Muscle layer of duodenum (tissue), 2 donors: Measurements from ENCODE around the gene ADIRF.

Experiments
- H3K27ac ChIP-seq: one replicate; pipeline ENCODE4 v1.7.0; 2013; ENCODE audit warnings: mild to moderate bottlenecking, low read length
- H3K27me3 ChIP-seq: one replicate; pipeline ENCODE4 v1.7.0; 2013; ENCODE audit warnings: low read depth, mild to moderate bottlenecking, control low read depth, low read length
- H3K36me3 ChIP-seq, 2 donors: one replicate each; pipeline ENCODE4 v1.7.0; 2013; ENCODE audit warnings: low read length in 2 of 2, control low read depth in 1 of 2, mild to moderate bottlenecking in 1 of 2; ENCODE audit not compliant: insufficient read depth in 2 of 2, control insufficient read depth in 1 of 2
- H3K4me1 ChIP-seq, 2 donors: one replicate each; pipeline ENCODE4 v1.7.0; 2013; ENCODE audit warnings: low read length in 2 of 2, mild to moderate bottlenecking in 2 of 2, control low read depth in 1 of 2, moderate library complexity in 1 of 2; ENCODE audit not compliant: insufficient read depth in 2 of 2, control insufficient read depth in 1 of 2
- H3K4me3 ChIP-seq, 2 donors: one replicate each; pipeline ENCODE4 v1.7.0; 2013; ENCODE audit warnings: low read length in 2 of 2, low read depth in 1 of 2, mild to moderate bottlenecking in 1 of 2
- H3K9me3 ChIP-seq, 2 donors: one replicate each; pipeline ENCODE4 v1.7.0; 2013; ENCODE audit warnings: low read length in 2 of 2, control low read depth in 1 of 2, mild to moderate bottlenecking in 1 of 2; ENCODE audit not compliant: control insufficient read depth in 1 of 2
- donor health status: healthy.

The ADIRF gene

GRCh38 chr10:86940677-86941076 lies 27.6 kb upstream of the ADIRF start:
- peaks cover 0 to 25% of the 10 kb centered on the region in 2 donors for H3K4me1 ChIP-seq
- H3K9me3 ChIP-seq = no peaks in the 10 kb centered on the region
- H3K27me3 ChIP-seq = no peaks in the 10 kb centered on the region
- H3K4me3 ChIP-seq = no peak overlapping the region
- peaks cover 0 to 8% of the 10 kb centered on the region in 2 donors for H3K36me3 ChIP-seq
- no peak overlapping the region for H3K27ac ChIP-seq

DNA sequence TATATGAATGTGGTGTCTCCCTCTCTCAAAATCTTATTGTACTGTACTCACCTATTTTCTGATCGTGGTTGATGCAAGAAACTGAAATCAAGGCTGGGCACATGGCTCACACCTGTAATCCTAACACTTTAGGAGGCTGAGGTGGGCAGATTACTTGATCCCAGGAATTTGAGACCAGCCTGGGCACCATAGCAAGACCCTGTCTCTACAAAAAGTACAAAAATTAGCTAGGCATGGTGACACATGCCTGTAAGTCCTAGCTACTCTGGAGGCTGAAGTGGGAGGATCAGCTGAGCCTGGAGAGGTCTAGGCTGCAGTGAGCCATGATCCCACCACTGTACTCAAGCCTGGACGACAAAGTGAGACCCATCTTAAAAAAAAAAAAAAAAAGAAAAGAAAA lies 26.9 kb upstream of the ADIRF start:
- H3K4me3 ChIP-seq = no peak overlapping the region
- peaks cover 0 to 6% of the 10 kb centered on the region in 2 donors for H3K36me3 ChIP-seq
- no peaks in the 10 kb centered on the region for H3K9me3 ChIP-seq
- no peaks in the 10 kb centered on the region for H3K27me3 ChIP-seq
- H3K27ac ChIP-seq = no peak overlapping the region
- peaks cover 0 to 30% of the 10 kb centered on the region in 2 donors for H3K4me1 ChIP-seq

GRCh38 chr10:86941991-86942421 lies 26.3 kb upstream of the ADIRF start:
- H3K4me3 ChIP-seq = no peak overlapping the region
- H3K4me1 ChIP-seq = peaks cover 0 to 30% of the 10 kb centered on the region in 2 donors
- H3K9me3 ChIP-seq = no peaks in the 10 kb centered on the region
- no peaks in the 10 kb centered on the region for H3K27me3 ChIP-seq
- H3K36me3 ChIP-seq = peaks cover 0 to under 1% of the 10 kb centered on the region in 2 donors
- no peak overlapping the region for H3K27ac ChIP-seq

- Histone ChIP-seq H3K36me3 (no peaks in the 10 kb centered on the region), H3K4me3 (peak overlapping the region in 1 of 2 donors; percentile 12), H3K4me1 (peaks cover 0 to 30% of the 10 kb centered on the region in 2 donors), H3K27me3 (no peaks in the 10 kb centered on the region), H3K27ac (no peak overlapping the region), H3K9me3 (no peaks in the 10 kb centered on the region)
These were observed 25.6 kb upstream of the ADIRF start for GRCh38 chr10:86942441-86943315.

GRCh38 chr10:86943316-86944030 lies 24.8 kb upstream of the ADIRF start:
- H3K9me3 ChIP-seq = no peaks in the 10 kb centered on the region
- no peaks in the 10 kb centered on the region for H3K27me3 ChIP-seq
- no peak overlapping the region for H3K27ac ChIP-seq
- H3K36me3 ChIP-seq = no peaks in the 10 kb centered on the region
- H3K4me1 ChIP-seq = peaks cover 0 to 30% of the 10 kb centered on the region in 2 donors
- no peak overlapping the region for H3K4me3 ChIP-seq

GRCh38 chr10:86944031-86944419 lies 24.3 kb upstream of the ADIRF start:
- no peak overlapping the region for H3K4me3 ChIP-seq
- no peaks in the 10 kb centered on the region for H3K9me3 ChIP-seq
- no peaks in the 10 kb centered on the region for H3K27me3 ChIP-seq
- H3K36me3 ChIP-seq = no peaks in the 10 kb centered on the region
- no peak overlapping the region for H3K27ac ChIP-seq
- peaks cover 0 to 30% of the 10 kb centered on the region in 2 donors for H3K4me1 ChIP-seq

DNA sequence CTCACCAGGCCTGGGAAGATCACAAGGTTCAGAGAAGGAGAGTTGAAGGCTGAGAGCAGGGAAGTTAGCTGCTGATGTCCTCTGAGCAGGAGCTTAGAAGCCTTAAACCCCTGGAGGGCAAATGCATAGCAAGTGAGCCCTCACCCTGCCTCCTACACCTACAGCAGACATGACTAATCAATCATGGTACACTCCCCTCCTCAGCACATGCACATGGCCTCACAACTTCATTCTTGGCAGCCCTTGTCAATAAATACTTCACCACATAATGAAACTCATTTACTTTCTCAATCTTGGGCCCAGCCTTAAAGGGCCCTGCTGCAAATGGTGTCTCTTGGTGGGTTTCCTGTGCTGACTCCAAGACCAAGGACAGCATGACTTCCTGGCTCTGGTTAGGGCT lies 23.8 kb upstream of the ADIRF start:
- Histone ChIP-seq H3K27ac (no peak overlapping the region), H3K36me3 (no peaks in the 10 kb centered on the region), H3K4me1 (peaks cover 0 to 30% of the 10 kb centered on the region in 2 donors), H3K4me3 (no peak overlapping the region), H3K9me3 (no peaks in the 10 kb centered on the region), H3K27me3 (no peaks in the 10 kb centered on the region)

DNA sequence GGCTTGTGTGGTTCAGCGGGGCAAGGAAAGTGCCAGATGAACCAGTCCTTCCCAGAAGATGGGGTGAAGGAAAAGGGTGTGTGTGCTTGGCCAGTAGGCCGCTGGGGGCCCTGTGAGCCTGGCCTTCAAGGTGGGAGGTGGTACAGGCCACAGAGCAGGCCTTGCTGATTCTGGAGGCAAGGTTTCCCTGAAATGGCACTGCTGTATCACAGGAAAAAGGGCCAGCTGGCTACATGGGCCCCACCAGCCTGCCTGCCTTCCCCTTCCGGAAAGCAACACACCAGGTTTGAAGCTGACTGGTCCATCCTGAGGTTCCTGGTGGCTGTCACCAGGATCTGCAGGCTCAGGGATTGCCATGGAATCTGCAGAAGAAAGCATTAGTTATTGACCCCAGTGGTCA lies 23.4 kb upstream of the ADIRF start:
- no peak overlapping the region for H3K27ac ChIP-seq
- H3K4me3 ChIP-seq = no peak overlapping the region
- H3K27me3 ChIP-seq = no peaks in the 10 kb centered on the region
- H3K4me1 ChIP-seq = peaks cover 0 to 30% of the 10 kb centered on the region in 2 donors
- H3K36me3 ChIP-seq = no peaks in the 10 kb centered on the region
- H3K9me3 ChIP-seq = no peaks in the 10 kb centered on the region

- peaks cover 0 to 30% of the 10 kb centered on the region in 2 donors for H3K4me1 ChIP-seq
- H3K36me3 ChIP-seq = no peaks in the 10 kb centered on the region
- H3K9me3 ChIP-seq = no peaks in the 10 kb centered on the region
- H3K4me3 ChIP-seq = no peak overlapping the region
- H3K27me3 ChIP-seq = no peaks in the 10 kb centered on the region
- no peak overlapping the region for H3K27ac ChIP-seq
These were observed 22.7 kb upstream of the ADIRF start for GRCh38 chr10:86945361-86946212.

- H3K4me1 ChIP-seq = peaks cover 0 to 30% of the 10 kb centered on the region in 2 donors
- no peak overlapping the region for H3K4me3 ChIP-seq
- no peak overlapping the region for H3K27ac ChIP-seq
- H3K36me3 ChIP-seq = no peaks in the 10 kb centered on the region
- H3K27me3 ChIP-seq = no peaks in the 10 kb centered on the region
- no peaks in the 10 kb centered on the region for H3K9me3 ChIP-seq
These were observed 21.8 kb upstream of the ADIRF start for GRCh38 chr10:86946213-86947155.
